GM12892 (cell line): ENCODE results near the gene ATP9B.
A peak's percentile ranks its signal among the peaks of the same experiment; 100 is the strongest.

Experiments used
- DNase-seq: peaks from one replicate; pipeline ENCODE4 v3.0.0; 2011; ENCODE audit not compliant: insufficient read length
- FAIRE-seq: peaks from 2 replicates; lab custom pipeline; 2011; peaks lifted over from hg19 to GRCh38; lab: Jason Lieb, UNC
- POLR2A ChIP-seq: IDR thresholded peaks from 2 replicates; pipeline ENCODE4 v1.6.1; 2011; ENCODE audit warnings: low read depth, low read length, control low read depth
- POLR2AphosphoS5 ChIP-seq: IDR thresholded peaks from 2 replicates; pipeline ENCODE4 v1.6.1; 2011; ENCODE audit warnings: low read depth, low read length, control low read depth
- TAF1 ChIP-seq: IDR thresholded peaks from 2 replicates; pipeline ENCODE4 v1.6.1; 2011; ENCODE audit warnings: low read depth, mild to moderate bottlenecking, control low read depth, low read length, borderline replicate concordance

Gene ATP9B

GRCh38 chr18:79397247-79397829, 328.1 kb downstream of the ATP9B start:
- no peak for DNase-seq
- no peak for FAIRE-seq
- TF ChIP-seq POLR2AphosphoS5 (no peak), TAF1 (no peak), POLR2A (no peak)

GRCh38 chr18:79397830-79398761, 328.9 kb downstream of the ATP9B start:
- FAIRE-seq (no peak), DNase-seq (no peak)
- TF ChIP-seq POLR2A (no peak), POLR2AphosphoS5 (no peak), TAF1 (no peak)

- no peak for DNase-seq
- FAIRE-seq: peak; percentile 24
- no peak for TF ChIP-seq POLR2A
- no peak for TF ChIP-seq POLR2AphosphoS5
- no peak for TF ChIP-seq TAF1
Observed at GRCh38 chr18:79399275-79400081, 330.3 kb downstream of the ATP9B start.

- no peak for FAIRE-seq
- TF ChIP-seq TAF1 (no peak), POLR2AphosphoS5 (no peak), POLR2A (no peak)
- DNase-seq: peak; percentile 74
Observed at GRCh38 chr18:79400091-79400590, 330.9 kb downstream of the ATP9B start.

DNA sequence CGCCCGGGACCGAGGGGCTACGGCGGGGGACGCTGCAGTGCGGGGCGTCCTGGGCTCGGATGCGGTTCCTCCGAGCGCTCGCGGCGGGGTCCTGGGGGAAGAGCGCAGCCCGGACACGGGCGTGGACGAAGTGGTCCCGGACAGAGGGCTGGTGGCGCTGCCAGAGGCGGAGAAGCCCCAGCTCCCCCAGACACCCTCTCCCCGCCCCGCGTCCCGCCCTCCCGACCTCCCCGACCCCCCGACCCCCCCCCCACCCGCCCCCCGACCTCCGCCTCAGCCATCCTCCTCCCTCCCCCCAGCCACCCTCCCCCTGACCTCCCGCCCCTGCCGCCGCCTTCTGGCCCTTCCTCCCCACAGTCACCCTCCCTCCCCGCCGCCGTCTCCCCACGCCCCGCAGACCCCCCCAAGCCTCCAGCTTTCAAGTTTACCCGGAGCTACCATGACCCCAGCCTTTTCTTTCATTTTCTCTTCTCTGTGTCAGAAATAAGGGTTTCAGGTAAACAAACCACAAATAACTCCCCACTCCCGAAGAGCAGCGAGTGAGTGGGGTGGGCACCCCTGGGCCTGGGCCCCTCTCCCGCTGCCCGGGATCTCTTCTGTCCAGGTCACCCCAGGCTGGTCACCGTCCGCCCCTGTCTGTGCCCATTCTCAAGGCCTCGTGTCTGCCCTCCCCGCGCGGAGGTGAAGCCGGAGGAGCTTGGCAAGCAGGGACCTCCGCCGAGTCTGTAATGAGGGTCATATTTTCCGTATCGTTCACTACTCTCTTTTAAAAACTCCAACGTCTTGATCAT, 331.6 kb downstream of the ATP9B start:
- no peak for FAIRE-seq
- DNase-seq: peak; percentile 68
- TF ChIP-seq POLR2AphosphoS5: no peak
- TF ChIP-seq POLR2A: no peak
- no peak for TF ChIP-seq TAF1

DNA sequence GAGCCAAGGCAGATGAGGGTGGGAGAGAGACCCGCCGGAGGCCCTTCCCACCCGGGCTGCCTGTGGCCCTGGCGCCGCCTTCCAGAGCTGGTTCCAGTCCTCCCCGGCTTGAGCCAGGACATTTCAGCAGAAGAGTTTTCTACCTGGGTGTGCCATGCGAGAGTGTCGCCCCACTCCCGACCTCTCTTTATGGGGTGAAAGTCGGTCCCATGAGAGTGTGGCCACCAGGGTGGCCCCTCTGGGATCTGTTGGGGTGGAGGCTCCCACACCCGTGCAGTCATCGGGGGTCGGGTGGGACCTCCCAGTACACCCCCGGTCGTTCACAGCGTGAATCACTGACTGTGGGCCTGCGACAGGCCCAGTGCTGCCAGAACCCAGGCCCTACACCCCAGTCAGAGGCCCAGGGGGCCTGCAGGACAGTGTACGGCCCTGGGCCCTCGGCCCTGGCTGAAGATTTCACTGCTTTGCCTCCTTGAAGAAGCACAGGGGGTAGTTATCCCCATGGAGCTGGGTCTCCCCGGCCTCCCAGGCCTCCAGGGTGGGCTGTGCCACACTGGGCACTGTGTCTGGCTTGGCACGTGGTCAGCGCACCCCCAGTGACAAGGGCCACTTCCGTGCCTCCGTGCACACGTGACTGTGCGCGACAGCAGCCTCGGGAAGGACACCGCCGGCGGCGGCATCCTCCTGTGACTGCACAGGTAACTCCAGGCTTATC, 332.5 kb downstream of the ATP9B start:
- no peak for FAIRE-seq
- no peak for DNase-seq
- TF ChIP-seq POLR2AphosphoS5 (no peak), POLR2A (no peak), TAF1 (no peak)

DNA sequence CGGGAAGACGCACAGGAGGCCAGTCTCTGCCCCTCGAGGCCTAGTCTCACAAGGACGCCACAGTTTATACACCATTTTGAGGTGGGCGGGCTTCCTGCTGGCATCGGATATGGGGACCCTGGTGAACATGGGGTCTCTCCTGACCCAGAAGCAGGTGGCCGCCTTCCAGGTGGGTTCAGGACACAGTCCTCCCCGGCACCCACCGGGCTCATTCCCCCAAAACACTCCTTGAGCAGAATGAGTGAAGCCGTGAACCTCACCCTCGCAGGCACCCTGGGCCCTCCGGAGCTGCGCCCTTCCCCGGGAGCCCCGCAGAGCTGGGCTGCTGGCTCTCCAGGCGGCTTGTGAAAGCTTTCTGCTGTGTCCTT, 333.0 kb downstream of the ATP9B start:
- TF ChIP-seq POLR2A (no peak), POLR2AphosphoS5 (no peak), TAF1 (no peak)
- FAIRE-seq (no peak), DNase-seq (no peak)

- FAIRE-seq (no peak), DNase-seq (no peak)
- TF ChIP-seq POLR2A: no peak
- no peak for TF ChIP-seq POLR2AphosphoS5
- TF ChIP-seq TAF1: no peak
Observed at GRCh38 chr18:79402977-79403722, 334.0 kb downstream of the ATP9B start.

DNA sequence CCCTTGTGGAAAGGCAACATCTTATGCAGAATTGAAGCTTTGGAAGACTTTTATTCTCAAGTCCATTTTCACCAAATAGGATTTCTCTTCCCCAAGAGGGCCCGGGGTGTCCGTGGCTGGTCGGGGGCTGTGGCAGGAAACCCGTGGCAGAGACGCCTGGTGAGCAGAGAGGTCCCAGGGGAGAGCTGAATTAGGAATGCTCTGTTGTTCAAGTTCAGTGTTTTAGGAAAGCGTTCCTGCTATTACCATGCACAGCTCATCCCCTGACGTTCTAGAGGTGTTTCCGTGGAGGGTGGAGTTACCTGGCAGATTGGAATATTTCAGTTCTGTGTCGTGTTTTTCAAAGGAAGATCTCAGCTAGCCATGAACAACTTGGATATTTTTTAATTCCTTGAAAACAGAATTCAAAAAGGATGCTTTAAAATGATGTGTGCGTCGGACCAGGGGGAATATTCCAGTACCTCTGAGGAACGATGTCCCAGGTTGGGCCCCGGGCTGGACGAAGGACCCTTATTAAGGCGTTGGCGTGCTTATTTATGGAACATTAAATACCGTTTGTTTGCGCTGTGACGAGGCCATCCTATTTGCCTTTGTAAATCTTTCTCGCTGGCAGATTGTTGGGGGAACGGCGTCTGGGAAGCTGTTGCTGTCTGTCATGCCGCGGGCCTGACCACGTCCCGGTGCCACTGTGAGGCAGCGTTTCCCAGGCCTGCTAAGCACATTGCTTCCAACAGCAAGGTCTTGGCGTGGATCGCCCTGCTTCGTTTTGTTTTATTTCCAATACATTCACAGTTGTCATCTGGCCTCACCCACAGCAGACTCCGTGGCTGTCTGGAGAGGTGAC, 334.8 kb downstream of the ATP9B start:
- DNase-seq (no peak), FAIRE-seq (no peak)
- no peak for TF ChIP-seq POLR2AphosphoS5
- no peak for TF ChIP-seq TAF1
- TF ChIP-seq POLR2A: no peak
